Suprapubic skin (tissue), 4 donors: ENCODE results near the gene MYCT1. TPM values are rescaled to one million over a fixed set of nuclear protein-coding genes. Genes with fewer than 3 reads are reported as not detected.
"Not testable (repeated sequence)": the region's sequence is repeated elsewhere in the genome, so short reads cannot be mapped to it uniquely, and the experiment has no call there.

ENCODE experiments used
- DNase-seq, 2 donors: peaks; one replicate each; pipeline ENCODE4 v3.0.0-alpha.2; 2019; ENCODE audit warnings: low spot score in 2 of 2
- H3K27ac ChIP-seq: fragments of 200-600 bp; sonication (generic); one replicate; pipeline ENCODE4 v1.5.1; 2019
- H3K27me3 ChIP-seq: fragments of 200-600 bp; sonication (generic); one replicate; pipeline ENCODE4 v1.5.1; 2019
- H3K36me3 ChIP-seq: fragments of 200-600 bp; sonication (generic); one replicate; pipeline ENCODE4 v1.5.1; 2019
- H3K4me1 ChIP-seq: fragments of 200-600 bp; sonication (generic); one replicate; pipeline ENCODE4 v1.5.1; 2019
- H3K4me3 ChIP-seq: fragments of 200-600 bp; sonication (generic); one replicate; pipeline ENCODE4 v1.5.1; 2019; ENCODE audit warnings: mild to moderate bottlenecking
- H3K9me3 ChIP-seq: fragments of 200-600 bp; sonication (generic); one replicate; pipeline ENCODE4 v1.5.1; 2019
- EP300 ChIP-seq: sonication (generic); formaldehyde crosslinking; IDR thresholded peaks from one replicate; pipeline ENCODE4 v1.6.1; 2017; ENCODE audit warnings: antibody characterized with exemption
- POLR2A ChIP-seq, 2 donors: fragments of 450-650 bp; IDR thresholded peaks; one replicate each; pipeline ENCODE4 v1.6.1; 2017; ENCODE audit warnings: antibody characterized with exemption in 2 of 2, mild to moderate bottlenecking in 2 of 2, moderate library complexity in 2 of 2
- POLR2AphosphoS5 ChIP-seq, 3 donors: sonication (generic); formaldehyde crosslinking; IDR thresholded peaks; one replicate each; pipeline ENCODE4 v1.6.1; 2017; ENCODE audit warnings: antibody characterized with exemption in 3 of 3
- WGBS: methylation state at CpG from one replicate; pipeline ENCODE4 v1.1.5; 2018; 5-methylcytosine and 5-hydroxymethylcytosine counted together
- total RNA-seq, 4 donors: library from RNA; depleted of rRNA; stranded (reverse); fragments of >200 nt; gene quantifications; one replicate each; pipeline ENCODE4 v1.1.0, GENCODE V29; 2016
- TF ChIP-seq, protein P1 (sequence below), 2 donors: fragments of 200-600 bp in 1 of 2; fragments of 450-650 bp in 1 of 2; sonication (generic) in 1 of 2; IDR thresholded peaks; one replicate each; pipeline ENCODE4 v1.5.1; 2016 to 2019; ENCODE audit warnings: antibody characterized with exemption in 2 of 2, mild to moderate bottlenecking in 1 of 2, moderate library complexity in 1 of 2

Gene MYCT1
- total RNA-seq, 4 donors from 2014 or later, result 2.0 to 5.8 (median 3.4) TPM

DNA sequence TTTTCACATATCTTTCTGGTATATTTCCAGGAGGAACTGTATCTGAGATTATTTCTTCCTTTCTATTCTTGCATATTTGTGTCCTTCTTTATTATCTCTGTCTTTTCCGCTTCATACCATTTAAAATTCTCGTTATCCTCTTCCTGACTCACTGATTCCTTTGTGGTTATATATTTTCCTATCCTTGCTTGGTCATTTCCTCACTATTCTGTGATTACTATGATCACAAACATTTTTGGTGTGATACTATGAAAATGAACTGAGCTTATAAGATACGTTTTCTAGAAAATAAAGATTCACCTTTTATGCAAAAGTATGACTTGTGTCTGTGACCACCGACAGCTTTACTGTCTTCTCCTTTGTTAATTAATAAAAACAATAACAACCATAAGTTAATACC, 26.5 kb upstream of the MYCT1 start:
- no peaks in the 10 kb centered on the region for H3K36me3 ChIP-seq
- H3K9me3 ChIP-seq, result no peaks in the 10 kb centered on the region
- no peak overlapping the region for H3K4me3 ChIP-seq
- no peak for TF ChIP-seq EP300
- no peak for TF ChIP-seq POLR2A (IDR thresholded peaks at IDR 0.05)
- TF ChIP-seq POLR2AphosphoS5 (IDR thresholded peaks at IDR 0.05), result no peak
- TF ChIP-seq, protein P1, sequence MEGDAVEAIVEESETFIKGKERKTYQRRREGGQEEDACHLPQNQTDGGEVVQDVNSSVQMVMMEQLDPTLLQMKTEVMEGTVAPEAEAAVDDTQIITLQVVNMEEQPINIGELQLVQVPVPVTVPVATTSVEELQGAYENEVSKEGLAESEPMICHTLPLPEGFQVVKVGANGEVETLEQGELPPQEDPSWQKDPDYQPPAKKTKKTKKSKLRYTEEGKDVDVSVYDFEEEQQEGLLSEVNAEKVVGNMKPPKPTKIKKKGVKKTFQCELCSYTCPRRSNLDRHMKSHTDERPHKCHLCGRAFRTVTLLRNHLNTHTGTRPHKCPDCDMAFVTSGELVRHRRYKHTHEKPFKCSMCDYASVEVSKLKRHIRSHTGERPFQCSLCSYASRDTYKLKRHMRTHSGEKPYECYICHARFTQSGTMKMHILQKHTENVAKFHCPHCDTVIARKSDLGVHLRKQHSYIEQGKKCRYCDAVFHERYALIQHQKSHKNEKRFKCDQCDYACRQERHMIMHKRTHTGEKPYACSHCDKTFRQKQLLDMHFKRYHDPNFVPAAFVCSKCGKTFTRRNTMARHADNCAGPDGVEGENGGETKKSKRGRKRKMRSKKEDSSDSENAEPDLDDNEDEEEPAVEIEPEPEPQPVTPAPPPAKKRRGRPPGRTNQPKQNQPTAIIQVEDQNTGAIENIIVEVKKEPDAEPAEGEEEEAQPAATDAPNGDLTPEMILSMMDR (IDR thresholded peaks at IDR 0.05), result no peak
- no peaks in the 10 kb centered on the region for H3K27me3 ChIP-seq
- WGBS, result 43% methylated on average over 4 of the region's 4 CpGs
- no peaks in the 10 kb centered on the region for H3K4me1 ChIP-seq
- H3K27ac ChIP-seq, result no peak overlapping the region
- DNase-seq, result no peak

DNA sequence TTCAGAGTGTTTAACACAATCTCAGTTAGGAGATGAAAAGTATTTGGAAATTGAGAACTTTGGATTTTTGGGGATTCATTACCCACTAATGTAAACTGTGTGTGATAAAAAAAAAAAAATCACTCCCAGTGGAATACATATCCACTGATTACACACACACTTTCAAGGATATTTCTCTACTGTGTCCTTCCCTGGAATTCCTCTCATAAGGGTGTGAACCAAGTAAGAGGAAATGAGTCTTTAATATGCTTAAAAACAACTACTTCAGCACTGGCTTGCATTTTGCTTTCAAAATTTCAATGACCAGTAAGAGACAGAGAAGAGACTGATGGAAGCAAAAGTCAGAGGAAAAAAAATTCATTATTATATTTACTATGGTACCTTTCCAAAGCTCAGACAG, 24.5 kb upstream of the MYCT1 start:
- DNase-seq, result no peak
- TF ChIP-seq POLR2A (IDR thresholded peaks at IDR 0.05), result no peak

DNA sequence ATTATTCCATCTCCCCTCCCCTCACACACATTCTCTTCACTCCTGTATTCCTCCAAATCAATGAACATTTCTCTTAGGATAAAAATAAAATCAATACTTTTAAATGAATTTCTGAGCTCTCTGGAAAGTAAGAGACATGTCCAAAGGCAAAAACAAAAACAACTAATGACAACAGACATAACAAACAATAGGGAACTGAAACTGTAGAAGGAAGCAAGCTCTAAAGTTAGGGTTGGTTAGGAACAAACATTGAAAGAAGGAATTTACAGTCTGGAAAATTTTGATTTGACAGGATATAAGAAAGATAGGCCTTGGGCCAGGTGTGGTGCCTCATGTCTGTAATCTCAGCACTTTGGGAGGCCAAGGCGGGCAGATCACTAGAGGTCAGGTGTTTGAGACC, 17.5 kb upstream of the MYCT1 start:
- Histone ChIP-seq H3K27me3 (no peaks in the 10 kb centered on the region), H3K4me1 (no peaks in the 10 kb centered on the region), H3K4me3 (no peak overlapping the region), H3K9me3 (no peaks in the 10 kb centered on the region), H3K36me3 (no peaks in the 10 kb centered on the region), H3K27ac (no peak overlapping the region)
- WGBS, result 91% methylated on average over 1 of the region's 1 CpG
- TF ChIP-seq, protein P1 (IDR thresholded peaks at IDR 0.05), result no peak
- no peak for DNase-seq

More for the DNA sequence above, 24.5 kb upstream of the MYCT1 start:
- Histone ChIP-seq H3K4me3 (no peak overlapping the region), H3K27ac (no peak overlapping the region), H3K36me3 (no peaks in the 10 kb centered on the region), H3K27me3 (no peaks in the 10 kb centered on the region), H3K4me1 (no peaks in the 10 kb centered on the region), H3K9me3 (no peaks in the 10 kb centered on the region)

DNA sequence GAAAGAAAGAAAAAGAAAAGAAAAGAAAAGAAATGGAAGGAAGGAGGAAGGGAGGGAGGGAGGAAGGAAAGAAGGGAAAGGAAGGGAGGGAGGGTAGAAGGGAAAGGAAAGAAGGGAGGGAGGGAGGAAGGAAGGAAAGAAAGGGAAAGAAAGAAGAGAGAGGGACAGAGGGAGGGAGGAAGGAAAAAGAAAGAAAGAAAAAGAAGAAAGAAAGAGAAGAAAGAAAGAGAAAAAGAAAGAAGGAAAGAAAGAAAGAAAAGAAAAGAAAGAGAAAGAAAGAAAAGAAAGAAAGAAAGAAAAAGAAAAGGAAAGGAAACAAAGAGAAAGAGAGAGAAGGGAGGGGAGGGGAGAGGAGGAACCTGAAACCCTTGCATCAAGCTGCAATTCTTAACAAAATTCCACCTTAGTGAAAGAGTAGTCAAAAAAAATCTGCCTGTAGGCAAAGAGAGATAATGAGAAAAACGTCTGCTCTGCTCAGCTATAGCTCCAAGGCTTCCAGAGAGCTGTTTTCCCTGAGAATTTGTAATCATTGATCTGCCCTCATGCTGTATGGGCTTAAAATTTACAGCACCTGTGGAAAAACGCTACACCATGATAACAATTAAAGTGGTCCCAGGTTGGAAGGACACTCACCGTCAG, 16.7 kb upstream of the MYCT1 start:
- no peak for DNase-seq
- Histone ChIP-seq H3K4me1 (no peaks in the 10 kb centered on the region), H3K9me3 (no peaks in the 10 kb centered on the region), H3K4me3 (no peak overlapping the region), H3K27ac (no peak overlapping the region), H3K27me3 (no peaks in the 10 kb centered on the region), H3K36me3 (no peaks in the 10 kb centered on the region)
- 12% methylated on average over 3 of the region's 3 CpGs for WGBS
- TF ChIP-seq POLR2AphosphoS5 (IDR thresholded peaks at IDR 0.05), result no peak
- TF ChIP-seq POLR2A (IDR thresholded peaks at IDR 0.05), result no peak
- TF ChIP-seq, protein P1 (IDR thresholded peaks at IDR 0.05), result no peak
- TF ChIP-seq EP300, result no peak

DNA sequence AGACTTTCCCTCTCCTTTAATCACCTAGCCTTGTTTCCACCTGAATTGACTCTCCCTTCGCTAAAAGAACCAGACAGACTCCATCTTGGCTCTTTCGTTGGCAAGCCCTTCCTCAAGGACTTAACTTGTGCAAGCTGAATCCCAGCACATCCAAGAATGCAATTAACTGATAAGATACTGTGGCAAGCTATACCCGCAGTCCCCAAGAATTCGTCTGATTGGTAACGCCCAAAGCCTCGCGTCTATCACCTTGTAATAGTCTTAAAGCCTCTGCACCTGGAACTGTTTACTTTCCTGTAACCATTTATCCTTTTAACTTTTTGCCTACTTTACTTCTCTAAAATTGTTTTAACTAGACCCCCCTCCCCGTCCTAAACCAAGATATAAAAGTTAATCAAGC, 15.6 kb upstream of the MYCT1 start:
- no peak overlapping the region for H3K4me3 ChIP-seq
- H3K27ac ChIP-seq, result no peak overlapping the region
- H3K9me3 ChIP-seq, result no peaks in the 10 kb centered on the region
- no peak for DNase-seq
- H3K27me3 ChIP-seq, result no peaks in the 10 kb centered on the region
- 77% methylated on average over 8 of the region's 8 CpGs for WGBS
- no peaks in the 10 kb centered on the region for H3K36me3 ChIP-seq
- no peaks in the 10 kb centered on the region for H3K4me1 ChIP-seq
- TF ChIP-seq POLR2A (IDR thresholded peaks at IDR 0.05) (no peak), EP300 (no peak), POLR2AphosphoS5 (IDR thresholded peaks at IDR 0.05) (no peak)
- TF ChIP-seq, protein P1 (IDR thresholded peaks at IDR 0.05), result no peak

DNA sequence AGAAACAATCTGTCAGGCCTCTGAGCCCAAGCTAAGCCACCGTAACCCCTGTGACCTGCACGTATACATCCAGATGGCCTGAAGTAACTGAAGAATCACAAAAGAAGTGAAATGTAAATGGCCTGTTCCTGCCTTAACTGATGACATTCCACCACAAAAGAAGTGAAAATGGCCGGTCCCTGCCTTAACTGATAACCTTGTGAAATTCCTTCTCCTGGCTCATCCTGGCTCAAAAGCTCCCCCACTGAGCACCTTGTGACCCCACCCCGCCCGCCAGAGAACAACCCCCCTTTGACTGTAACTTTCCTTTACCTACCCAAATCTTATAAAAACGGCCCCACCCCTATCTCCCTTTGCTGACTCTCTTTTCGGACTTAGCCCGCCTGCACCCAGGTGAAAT, 14.8 kb upstream of the MYCT1 start:
- not testable (repeated sequence) for H3K4me1 ChIP-seq, DNase-seq, H3K27ac ChIP-seq, H3K36me3 ChIP-seq, H3K9me3 ChIP-seq, H3K4me3 ChIP-seq, H3K27me3 ChIP-seq
- WGBS, result 66% methylated on average over 8 of the region's 8 CpGs
